Stimulated activated CD4-positive, alpha-beta T cell treated with anti-CD3 and anti-CD28 coated beads, Interleukin-4, amount 100 ng/mL, for 1 hour (primary cell): Measurements from ENCODE around the gene AFG3L2.
A peak's percentile ranks its signal among the peaks of the same experiment; 100 is the strongest.
"Not testable (repeated sequence)": the region's sequence is repeated elsewhere in the genome, so short reads cannot be mapped to it uniquely, and the experiment has no call there.

Source experiments
- DNase-seq: peaks from one replicate; pipeline ENCODE4 v3.0.0-alpha.2; 2020

AFG3L2 gene

GRCh38 chr18:12394428-12394827 lies 17.4 kb upstream of the AFG3L2 start:
- no peak for DNase-seq

DNA sequence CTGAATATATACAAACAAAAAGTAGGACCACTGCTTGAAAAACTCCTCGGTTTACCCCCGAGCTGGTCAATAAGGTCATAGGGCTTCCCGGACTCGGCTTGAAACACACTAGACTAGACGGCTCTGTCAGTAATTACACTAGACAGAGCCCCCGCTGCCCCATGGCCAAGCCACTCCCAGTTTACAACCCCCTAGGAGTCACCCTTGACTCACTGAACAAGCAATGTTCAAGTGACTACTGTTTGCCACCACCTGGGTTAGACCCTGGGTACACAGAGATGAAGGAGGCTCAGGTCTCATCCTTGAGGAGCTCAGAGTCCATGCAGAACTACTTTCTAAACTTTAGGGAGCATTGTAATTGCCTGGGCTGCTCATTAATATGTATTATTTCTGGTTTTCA lies 17.0 kb upstream of the AFG3L2 start:
- no peak for DNase-seq

DNA sequence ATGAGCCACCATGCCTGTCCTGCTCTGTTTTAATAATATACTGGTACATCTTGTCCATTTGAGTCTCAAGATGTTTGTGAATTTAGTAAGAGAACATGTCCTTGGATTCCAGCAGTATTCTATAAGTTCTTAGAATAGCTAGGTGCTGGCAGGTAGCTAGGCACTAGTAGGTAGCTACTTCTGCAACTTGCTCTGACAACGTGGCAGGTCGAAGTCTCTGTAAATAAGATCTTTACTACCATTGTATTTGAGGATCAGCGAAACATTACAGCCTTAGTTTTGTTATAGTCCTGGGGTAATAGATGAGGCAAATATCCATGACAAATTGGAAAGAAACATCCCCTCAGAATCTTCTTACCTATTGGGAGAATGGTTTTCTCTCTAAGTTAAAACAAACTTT lies 16.5 kb upstream of the AFG3L2 start:
- no peak for DNase-seq

DNA sequence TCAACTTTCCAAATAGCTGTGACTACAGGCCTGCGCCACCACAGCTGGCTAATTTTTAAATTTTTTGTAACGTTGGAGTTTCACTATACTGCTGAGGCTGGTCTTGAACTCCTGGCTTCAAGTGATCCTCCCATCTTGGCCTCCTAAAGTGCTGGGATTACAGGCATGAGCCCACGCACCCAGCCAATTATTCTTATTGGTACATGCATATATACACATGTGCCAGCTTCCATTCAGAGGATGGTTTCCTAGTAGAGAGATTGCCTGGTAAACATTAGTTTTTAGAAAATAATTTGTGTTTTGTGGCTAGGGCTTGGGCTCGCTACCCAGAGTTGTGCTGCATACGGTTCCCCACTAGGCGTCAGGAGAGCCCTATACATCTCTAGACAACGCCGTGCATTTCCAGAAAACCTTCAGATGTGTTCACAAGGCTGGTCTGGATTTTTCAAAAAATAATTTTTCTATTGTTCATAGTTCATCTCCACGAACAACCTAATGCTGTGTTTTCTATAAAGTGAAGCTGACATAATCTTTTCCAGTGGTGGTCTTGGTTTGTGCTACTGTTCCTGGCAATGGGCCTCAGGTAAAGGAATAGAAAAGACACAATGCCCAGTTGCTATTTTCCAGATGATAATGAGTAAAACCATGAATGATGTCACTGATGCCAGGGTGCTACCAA lies 14.6 kb upstream of the AFG3L2 start:
- peak; percentile 38 for DNase-seq

- DNase-seq: no peak
Observed at GRCh38 chr18:12388442-12388841, 11.4 kb upstream of the AFG3L2 start.

DNA sequence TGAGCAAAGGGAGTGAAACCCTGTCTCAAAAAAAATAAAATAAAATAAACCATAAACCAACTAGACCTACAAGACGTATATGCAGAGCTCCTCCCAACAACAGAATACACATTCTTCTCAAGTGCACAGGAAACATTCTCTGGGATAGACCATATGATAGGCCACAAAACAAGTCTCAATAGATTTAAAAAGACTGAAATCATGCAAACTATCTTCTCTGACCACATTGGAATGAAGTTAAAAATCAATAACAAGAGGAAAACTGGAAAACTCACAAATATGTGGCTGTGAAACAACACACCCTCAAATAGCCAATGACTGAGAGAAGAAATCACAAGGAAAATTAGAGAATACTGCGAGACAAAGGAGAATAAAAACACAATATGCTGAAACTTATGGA lies 7.2 kb upstream of the AFG3L2 start:
- no peak for DNase-seq

DNA sequence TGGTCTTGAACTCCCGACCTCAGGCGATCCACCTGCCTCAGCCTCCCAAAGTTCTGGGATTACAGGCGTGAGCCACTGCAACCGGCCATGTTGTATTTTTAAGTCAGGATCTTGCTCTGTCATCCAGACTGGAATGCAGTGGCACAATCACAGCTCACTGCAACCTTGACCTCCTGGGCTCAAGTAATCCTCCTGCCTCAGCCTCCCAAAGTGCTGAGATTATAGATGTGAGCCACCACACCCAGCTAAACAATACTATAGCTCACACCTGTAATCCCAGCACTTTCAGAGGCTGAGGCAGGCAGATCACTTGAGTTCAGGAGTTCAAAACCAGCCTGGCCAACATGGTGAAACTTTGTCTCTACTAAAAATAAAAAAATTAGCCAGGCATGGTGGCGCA lies 6.7 kb upstream of the AFG3L2 start:
- DNase-seq: not testable (repeated sequence)

- DNase-seq: not testable (repeated sequence)
Observed at GRCh38 chr18:12382221-12382814, 5.3 kb upstream of the AFG3L2 start.

- not testable (repeated sequence) for DNase-seq
Observed at GRCh38 chr18:12378198-12378558, 1.2 kb upstream of the AFG3L2 start.

DNA sequence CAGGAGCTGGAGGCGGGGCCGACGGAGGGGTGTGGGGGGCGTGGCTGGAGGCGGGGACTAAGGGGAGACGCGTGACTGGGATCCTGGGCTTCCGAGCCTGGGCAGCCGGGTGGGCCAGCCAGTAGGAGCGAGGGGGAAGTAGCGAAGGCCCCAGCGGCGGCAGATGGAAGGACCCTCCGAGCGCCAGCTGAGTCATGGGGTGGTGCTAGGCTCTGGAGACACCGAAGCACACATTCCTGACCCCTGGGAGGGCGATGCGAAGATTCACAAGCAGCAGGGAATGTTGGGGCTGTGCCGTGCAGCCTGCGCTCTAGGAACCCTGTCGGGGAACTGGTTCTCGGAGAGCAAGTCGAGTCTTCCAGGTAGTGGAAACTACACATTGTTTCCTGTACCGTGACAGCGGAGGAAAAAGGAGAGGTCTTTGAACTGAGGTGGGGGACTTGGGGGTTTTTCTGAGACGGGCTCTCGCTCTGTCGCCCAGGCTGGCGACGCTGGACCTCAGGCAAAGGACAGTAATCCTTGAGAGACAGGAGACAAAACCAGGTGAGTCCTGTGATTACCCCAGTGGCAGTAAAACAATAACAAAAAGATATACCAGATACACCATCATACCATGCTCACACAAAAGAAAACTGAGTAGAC lies 650 bp upstream of the AFG3L2 start:
- no peak for DNase-seq

- no peak for DNase-seq
Observed at GRCh38 chr18:12376034-12376753, 833 bp downstream of the AFG3L2 start.

DNA sequence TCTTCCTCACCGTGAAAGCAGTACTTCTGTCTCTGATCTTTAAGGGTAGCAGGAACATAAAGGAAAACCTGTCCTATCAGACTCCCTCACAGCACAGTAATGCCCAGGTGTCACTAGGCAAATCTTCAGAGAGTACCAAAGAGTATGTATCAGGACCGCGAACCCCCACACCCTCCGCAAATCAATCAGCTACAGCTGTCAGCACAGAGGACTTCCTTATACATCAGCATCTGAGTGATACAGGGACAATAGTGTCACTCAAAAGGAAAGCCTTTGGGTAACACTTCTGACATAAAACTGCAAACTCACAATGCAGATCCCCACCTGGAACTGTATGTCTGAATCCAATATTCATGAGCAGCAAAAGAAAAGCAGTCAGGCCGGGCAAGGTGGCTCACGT lies 2.6 kb downstream of the AFG3L2 start:
- no peak for DNase-seq

GRCh38 chr18:12373771-12374116 lies 3.3 kb downstream of the AFG3L2 start:
- DNase-seq: no peak

- no peak for DNase-seq
Observed at GRCh38 chr18:12373116-12373770, 3.8 kb downstream of the AFG3L2 start.

GRCh38 chr18:12372406-12372805 lies 4.6 kb downstream of the AFG3L2 start:
- no peak for DNase-seq

DNA sequence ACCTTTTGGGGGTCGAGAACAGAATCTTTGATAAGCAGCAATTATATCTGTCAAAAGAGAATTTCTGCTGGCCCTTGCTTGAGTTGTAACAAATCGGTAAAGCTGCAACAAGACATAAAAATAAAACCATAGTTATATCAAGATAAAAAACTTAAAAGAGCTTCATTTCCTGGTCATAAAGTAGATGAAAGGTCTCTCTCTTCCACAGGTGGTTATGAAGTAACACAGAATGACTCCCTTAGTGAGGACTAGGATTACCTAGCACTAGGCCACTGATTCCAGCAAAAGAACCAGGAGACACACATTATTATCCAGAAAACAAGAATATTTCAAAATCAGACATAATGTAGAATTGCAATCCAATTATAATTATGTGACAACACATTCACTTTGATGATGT lies 5.4 kb downstream of the AFG3L2 start:
- no peak for DNase-seq

DNA sequence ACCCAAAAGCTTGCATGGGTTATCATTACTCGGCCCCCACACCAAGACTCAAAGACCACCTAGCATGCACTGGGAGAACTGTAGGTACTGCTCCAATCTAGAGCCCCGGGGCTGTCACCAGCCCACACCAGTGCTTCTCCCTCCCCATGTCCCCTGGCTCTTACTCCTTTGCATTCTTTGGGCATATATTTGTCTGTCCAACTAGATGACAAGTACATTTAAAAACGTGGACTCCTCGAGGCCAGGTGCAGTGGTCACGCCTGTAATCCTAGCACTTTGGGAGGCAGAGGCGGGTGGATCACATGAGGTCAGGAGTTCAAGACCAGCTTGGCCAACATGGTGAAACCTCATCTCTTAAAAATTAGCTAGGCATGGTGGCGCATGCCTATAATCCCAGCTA lies 7.8 kb downstream of the AFG3L2 start:
- DNase-seq: no peak

DNA sequence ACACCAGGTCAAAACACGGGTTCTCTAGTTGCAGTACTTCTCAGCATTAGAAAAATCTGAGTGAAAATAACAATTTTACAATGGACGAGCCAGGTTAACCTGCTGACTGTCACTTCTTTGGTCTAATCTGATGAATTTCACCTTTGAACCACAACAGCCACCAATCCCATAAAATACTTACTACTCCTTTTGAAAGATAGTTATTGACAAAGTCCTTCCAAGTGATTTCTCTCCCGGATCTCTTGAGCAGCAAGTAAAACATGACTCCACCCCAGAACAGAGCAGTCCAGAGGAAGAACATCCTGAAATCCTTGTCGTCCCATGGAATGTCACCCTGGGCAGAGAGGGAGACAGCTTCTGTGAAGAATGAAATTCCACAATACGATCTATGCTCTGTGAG lies 10.2 kb downstream of the AFG3L2 start:
- no peak for DNase-seq

GRCh38 chr18:12366379-12366778 lies 10.6 kb downstream of the AFG3L2 start:
- no peak for DNase-seq

- DNase-seq: no peak
Observed at GRCh38 chr18:12362473-12363174, 14.4 kb downstream of the AFG3L2 start.

GRCh38 chr18:12361770-12362378 lies 15.2 kb downstream of the AFG3L2 start:
- no peak for DNase-seq

- no peak for DNase-seq
Observed at GRCh38 chr18:12359515-12359927, 17.5 kb downstream of the AFG3L2 start.
